Measurements from ENCODE around the gene RSPH1. TPM values are rescaled to one million over a fixed set of nuclear protein-coding genes. Genes with fewer than 3 reads are reported as not detected.

The RSPH1 gene
- total RNA-seq, 2 donors from 2014 or later = 1.8 to 2.2 TPM

- Mint-ChIP-seq H3K27me3 (ENCODE audit: insufficient read depth) (no peaks in the 10 kb centered on the region), H3K4me1 (peaks cover 34% of the 10 kb centered on the region), H3K9me3 (no peaks in the 10 kb centered on the region), H3K4me3 (no peak overlapping the region), H3K36me3 (ENCODE audit: low read depth) (peaks cover 61% of the 10 kb centered on the region), H3K27ac (no peak overlapping the region)
- 86% methylated on average over 11 of the region's 11 CpGs for WGBS, 2 experiments (ENCODE audit: insufficient coverage in 1 of 2, insufficient read length in 1 of 2)
- H3K9me3 ChIP-seq (ENCODE audit: control insufficient read depth, low read length) = no peaks in the 10 kb centered on the region
- no peak overlapping the region for H3K9ac ChIP-seq (ENCODE audit: extremely low read depth, low read length, poor library complexity, severe bottlenecking)
- DNase-seq = peak; percentile 38
- no peak overlapping the region for H3K4me3 ChIP-seq (ENCODE audit: low read length)
- peaks cover 9% of the 10 kb centered on the region for H3K27me3 ChIP-seq (ENCODE audit: control insufficient read depth, insufficient read depth, low read length, poor library complexity, severe bottlenecking)
- H3K4me1 ChIP-seq (ENCODE audit: control insufficient read depth, insufficient read depth, low read length) = no peaks in the 10 kb centered on the region
- TF ChIP-seq, protein P1, sequence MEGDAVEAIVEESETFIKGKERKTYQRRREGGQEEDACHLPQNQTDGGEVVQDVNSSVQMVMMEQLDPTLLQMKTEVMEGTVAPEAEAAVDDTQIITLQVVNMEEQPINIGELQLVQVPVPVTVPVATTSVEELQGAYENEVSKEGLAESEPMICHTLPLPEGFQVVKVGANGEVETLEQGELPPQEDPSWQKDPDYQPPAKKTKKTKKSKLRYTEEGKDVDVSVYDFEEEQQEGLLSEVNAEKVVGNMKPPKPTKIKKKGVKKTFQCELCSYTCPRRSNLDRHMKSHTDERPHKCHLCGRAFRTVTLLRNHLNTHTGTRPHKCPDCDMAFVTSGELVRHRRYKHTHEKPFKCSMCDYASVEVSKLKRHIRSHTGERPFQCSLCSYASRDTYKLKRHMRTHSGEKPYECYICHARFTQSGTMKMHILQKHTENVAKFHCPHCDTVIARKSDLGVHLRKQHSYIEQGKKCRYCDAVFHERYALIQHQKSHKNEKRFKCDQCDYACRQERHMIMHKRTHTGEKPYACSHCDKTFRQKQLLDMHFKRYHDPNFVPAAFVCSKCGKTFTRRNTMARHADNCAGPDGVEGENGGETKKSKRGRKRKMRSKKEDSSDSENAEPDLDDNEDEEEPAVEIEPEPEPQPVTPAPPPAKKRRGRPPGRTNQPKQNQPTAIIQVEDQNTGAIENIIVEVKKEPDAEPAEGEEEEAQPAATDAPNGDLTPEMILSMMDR (conservative IDR thresholded peaks at IDR 0.05) = no peak
- no peak overlapping the region for H3K27ac ChIP-seq (ENCODE audit: low read depth, low read length)
- H3K36me3 ChIP-seq (ENCODE audit: control insufficient read depth, insufficient read depth, low read length) = peaks cover 25% of the 10 kb centered on the region
Observed at GRCh38 chr21:42518215-42518614, 22.2 kb upstream of the RSPH1 start.

- no peaks in the 10 kb centered on the region for H3K9me3 Mint-ChIP-seq
- no peak overlapping the region for H3K27ac Mint-ChIP-seq
- peak overlapping the region; percentile 73 for H3K4me3 Mint-ChIP-seq
- Histone ChIP-seq H3K4me1 (ENCODE audit: control insufficient read depth, insufficient read depth, low read length) (no peaks in the 10 kb centered on the region), H3K36me3 (ENCODE audit: control insufficient read depth, insufficient read depth, low read length) (peaks cover 9% of the 10 kb centered on the region), H3K4me3 (ENCODE audit: low read length) (peak overlapping the region; percentile 89), H3K9me3 (ENCODE audit: control insufficient read depth, low read length) (no peaks in the 10 kb centered on the region), H3K9ac (ENCODE audit: extremely low read depth, low read length, poor library complexity, severe bottlenecking) (no peak overlapping the region), H3K27ac (ENCODE audit: low read depth, low read length) (no peak overlapping the region), H3K27me3 (ENCODE audit: control insufficient read depth, insufficient read depth, low read length, poor library complexity, severe bottlenecking) (peaks cover 14% of the 10 kb centered on the region)
- H3K36me3 Mint-ChIP-seq (ENCODE audit: low read depth) = peaks cover 39% of the 10 kb centered on the region
- no peak for DNase-seq
- peaks cover 31% of the 10 kb centered on the region for H3K4me1 Mint-ChIP-seq
- TF ChIP-seq, protein P1 (conservative IDR thresholded peaks at IDR 0.05) = no peak
- H3K27me3 Mint-ChIP-seq (ENCODE audit: insufficient read depth) = peaks cover 9% of the 10 kb centered on the region
- 82 to 92% methylated on average over 8 to 12 of the region's 12 CpGs for WGBS, 2 experiments (ENCODE audit: insufficient coverage in 1 of 2, insufficient read length in 1 of 2)
Observed at GRCh38 chr21:42515708-42516502, 19.9 kb upstream of the RSPH1 start.

DNA sequence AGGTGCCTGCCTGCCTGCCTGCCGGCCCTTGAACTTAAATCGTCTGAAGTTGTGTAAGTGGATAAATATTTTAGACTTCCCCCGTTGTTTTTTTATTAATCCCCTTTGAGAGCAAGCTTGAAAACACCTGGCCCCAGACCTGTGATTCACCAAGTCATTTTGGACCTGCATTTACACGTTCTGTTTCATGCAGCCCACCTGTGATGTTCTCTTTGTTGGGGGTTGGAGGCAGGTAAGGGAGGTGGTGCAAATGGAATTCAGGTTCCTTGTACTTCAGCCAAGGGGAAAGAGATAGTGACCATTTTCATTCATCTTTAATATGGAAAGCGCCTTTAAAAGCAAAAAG, 18.8 kb upstream of the RSPH1 start:
- Mint-ChIP-seq H3K4me3 (peak overlapping the region; percentile 73), H3K27ac (peak overlapping the region; percentile 49), H3K4me1 (peaks cover 31% of the 10 kb centered on the region), H3K9me3 (no peaks in the 10 kb centered on the region), H3K27me3 (ENCODE audit: insufficient read depth) (peaks cover 9% of the 10 kb centered on the region), H3K36me3 (ENCODE audit: low read depth) (peaks cover 29% of the 10 kb centered on the region)
- WGBS, 2 experiments (ENCODE audit: insufficient coverage in 1 of 2, insufficient read length in 1 of 2) = 20% methylated on average over 1 to 5 of the region's 5 CpGs
- Histone ChIP-seq H3K9ac (ENCODE audit: extremely low read depth, low read length, poor library complexity, severe bottlenecking) (peak overlapping the region; percentile 15), H3K36me3 (ENCODE audit: control insufficient read depth, insufficient read depth, low read length) (peaks cover 4% of the 10 kb centered on the region), H3K27ac (ENCODE audit: low read depth, low read length) (no peak overlapping the region), H3K27me3 (ENCODE audit: control insufficient read depth, insufficient read depth, low read length, poor library complexity, severe bottlenecking) (peaks cover 14% of the 10 kb centered on the region), H3K9me3 (ENCODE audit: control insufficient read depth, low read length) (no peaks in the 10 kb centered on the region), H3K4me1 (ENCODE audit: control insufficient read depth, insufficient read depth, low read length) (no peaks in the 10 kb centered on the region), H3K4me3 (ENCODE audit: low read length) (peak overlapping the region; percentile 89)
- TF ChIP-seq, protein P1 (conservative IDR thresholded peaks at IDR 0.05) = no peak
- no peak for DNase-seq

Measured in endodermal cell (in vitro differentiated cells).